Mesendoderm (in vitro differentiated cells): Measurements from ENCODE around the gene HTT-AS.

Experiments used
- DNase-seq: peaks from one replicate; pipeline ENCODE4 v3.0.0; 2013
- H2AK5ac ChIP-seq: 2 replicates; pipeline ENCODE4 v1.6.1; 2013; ENCODE audit warnings: low read length, inconsistent platforms
- H2BK120ac ChIP-seq: 2 replicates; pipeline ENCODE4 v1.6.1; 2013; ENCODE audit warnings: low read depth, mild to moderate bottlenecking, low read length, moderate library complexity, mixed read lengths
- H2BK15ac ChIP-seq: replicated peaks from 2 replicates; pipeline ENCODE4 v1.6.1; 2013; ENCODE audit warnings: low read depth, mild to moderate bottlenecking, moderate library complexity
- H2BK5ac ChIP-seq: 2 replicates; pipeline ENCODE4 v1.6.1; 2013; ENCODE audit warnings: low read length, inconsistent platforms
- H3K18ac ChIP-seq: 2 replicates; pipeline ENCODE4 v1.6.1; 2013; ENCODE audit warnings: mild to moderate bottlenecking, low read length, mixed read lengths
- H3K23ac ChIP-seq: one replicate; pipeline ENCODE4 v1.6.1; 2013; ENCODE audit warnings: low read length
- H3K27ac ChIP-seq: 2 replicates; pipeline ENCODE4 v1.5.1; 2013; ENCODE audit warnings: low read depth, mild to moderate bottlenecking, inconsistent platforms, low read length, moderate library complexity
- H3K27me3 ChIP-seq: 2 replicates; pipeline ENCODE4 v1.6.1; 2013; ENCODE audit warnings: low read length, control low read depth, mild to moderate bottlenecking, inconsistent platforms; ENCODE audit not compliant: insufficient read depth, poor library complexity
- H3K36me3 ChIP-seq: 2 replicates; pipeline ENCODE4 v1.6.1; 2013; ENCODE audit warnings: low read length, inconsistent platforms; ENCODE audit not compliant: control insufficient read depth, insufficient read depth
- H3K4ac ChIP-seq: one replicate; pipeline ENCODE4 v1.6.1; 2013; ENCODE audit warnings: low read depth, mild to moderate bottlenecking, low read length, moderate library complexity
- H3K4me1 ChIP-seq: 2 replicates; pipeline ENCODE4 v1.6.1; 2013; ENCODE audit warnings: low read depth, low read length, inconsistent platforms; ENCODE audit not compliant: control insufficient read depth
- H3K4me2 ChIP-seq: 2 replicates; pipeline ENCODE4 v1.6.1; 2013; ENCODE audit warnings: low read length
- H3K4me3 ChIP-seq: 2 replicates; pipeline ENCODE4 v1.5.1; 2013; ENCODE audit warnings: mild to moderate bottlenecking, low read length
- H3K56ac ChIP-seq: one replicate; pipeline ENCODE4 v1.6.1; 2013; ENCODE audit warnings: low read length
- H3K79me1 ChIP-seq: 2 replicates; pipeline ENCODE4 v1.6.1; 2013; ENCODE audit warnings: low read length, inconsistent platforms
- H3K79me2 ChIP-seq: 2 replicates; pipeline ENCODE4 v1.6.1; 2013; ENCODE audit warnings: mild to moderate bottlenecking, low read length; ENCODE audit not compliant: control insufficient read depth, insufficient read depth
- H3K9ac ChIP-seq: 2 replicates; pipeline ENCODE4 v1.6.1; 2013; ENCODE audit warnings: low read length, inconsistent platforms
- H4K5ac ChIP-seq: one replicate; pipeline ENCODE4 v1.6.1; 2013; ENCODE audit warnings: low read length
- H4K8ac ChIP-seq: one replicate; pipeline ENCODE4 v1.6.1; 2013; ENCODE audit warnings: low read depth, mild to moderate bottlenecking, control low read depth, low read length, moderate library complexity
- WGBS: extraction: QIAGEN DNeasy Blood & Tissue Kit; methylation state at CpG from one replicate; pipeline ENCODE4 v1.1.7; 2013; ENCODE audit warnings: low lambda C conversion rate, missing lambda C conversion rate; ENCODE audit not compliant: insufficient coverage; ENCODE audit errors: extremely low coverage; 5-methylcytosine and 5-hydroxymethylcytosine counted together

The HTT-AS gene

DNA sequence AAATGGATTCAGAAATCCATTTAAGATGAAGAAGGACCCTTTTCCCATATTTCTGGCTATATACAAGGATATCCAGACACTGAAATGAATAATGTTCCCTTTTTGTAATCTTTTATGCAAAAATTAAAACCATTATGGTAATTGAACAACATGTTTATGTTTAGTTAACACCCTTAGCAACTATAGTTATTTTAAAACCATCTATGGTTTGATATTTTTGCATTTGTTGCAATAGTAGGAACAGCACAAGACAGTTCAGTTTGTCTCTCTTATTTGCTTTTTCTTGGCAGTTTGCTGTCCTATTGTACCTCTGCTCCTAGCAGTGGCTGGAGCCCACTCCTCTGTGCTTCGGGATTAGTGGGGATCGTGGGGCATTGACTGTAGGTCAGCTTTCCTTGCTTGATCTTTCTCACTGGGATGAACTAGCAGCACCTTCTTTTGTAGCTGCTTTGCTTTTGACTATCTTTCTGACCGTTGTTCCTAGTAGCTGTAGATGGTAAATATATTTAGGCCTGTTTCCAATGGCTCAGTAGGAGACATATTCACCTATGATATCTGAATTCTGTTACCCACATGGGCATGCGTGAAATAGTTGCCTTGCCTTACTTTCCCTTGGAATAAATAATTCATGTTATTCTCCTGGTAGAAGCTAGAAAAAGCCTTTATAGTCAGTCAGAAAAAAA, 12.9 kb upstream of the HTT-AS start:
- no peaks in the 10 kb centered on the region for H3K27me3 ChIP-seq
- no peak overlapping the region for H3K18ac ChIP-seq
- H4K5ac ChIP-seq: no peak overlapping the region
- no peak overlapping the region for H3K27ac ChIP-seq
- H3K4me2 ChIP-seq: no peak overlapping the region
- H2BK15ac ChIP-seq: no peak overlapping the region
- H3K4me3 ChIP-seq: no peak overlapping the region
- no peak overlapping the region for H4K8ac ChIP-seq
- H2BK5ac ChIP-seq: no peak overlapping the region
- no peak for DNase-seq
- H3K79me1 ChIP-seq: peaks cover 10% of the 10 kb centered on the region
- no peak overlapping the region for H2AK5ac ChIP-seq
- H3K79me2 ChIP-seq: peaks cover 21% of the 10 kb centered on the region
- H3K36me3 ChIP-seq: no peaks in the 10 kb centered on the region
- no CpG with 5 or more reads among the region's 4 CpGs for WGBS
- no peak overlapping the region for H3K4ac ChIP-seq
- no peaks in the 10 kb centered on the region for H3K4me1 ChIP-seq
- H2BK120ac ChIP-seq: no peak overlapping the region
- H3K56ac ChIP-seq: no peak overlapping the region
- H3K23ac ChIP-seq: no peak overlapping the region
- H3K9ac ChIP-seq: no peak overlapping the region

DNA sequence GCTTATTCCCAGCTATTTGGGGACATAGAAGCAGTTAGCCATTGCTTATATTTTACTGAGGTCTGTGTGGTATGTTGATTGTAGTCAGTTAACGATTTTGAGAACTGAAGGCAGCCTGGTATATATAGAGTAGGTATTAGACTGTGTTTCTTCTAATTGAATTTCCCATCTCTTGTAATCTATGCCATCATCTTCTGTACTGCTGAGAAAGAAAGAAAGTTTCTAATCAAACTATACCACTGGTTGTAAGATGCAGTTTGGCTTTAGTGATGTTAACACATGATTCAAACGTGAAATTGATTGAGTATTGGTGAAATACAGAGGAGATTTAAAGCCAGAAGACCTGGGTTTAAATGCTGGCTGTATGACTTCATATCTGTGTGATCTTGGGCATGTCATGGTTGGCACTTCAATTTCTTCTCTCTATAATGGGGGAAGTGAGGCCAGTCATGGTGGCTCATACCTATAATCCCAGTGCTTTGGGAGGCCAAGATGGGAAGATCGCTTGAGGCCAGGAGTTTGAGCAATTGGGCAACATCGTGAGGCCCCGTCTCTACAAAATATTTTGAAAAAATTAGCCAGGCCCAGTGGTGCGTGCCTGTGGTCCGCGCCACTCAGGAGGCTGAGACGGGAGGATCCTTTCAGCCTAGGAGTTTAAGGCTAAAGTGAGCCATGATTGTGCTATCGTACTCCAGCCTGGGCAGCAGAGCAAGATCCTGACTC, 11.8 kb upstream of the HTT-AS start:
- H3K79me1 ChIP-seq: peaks cover 10% of the 10 kb centered on the region
- no peak overlapping the region for H4K5ac ChIP-seq
- H2BK15ac ChIP-seq: no peak overlapping the region
- H2BK120ac ChIP-seq: no peak overlapping the region
- WGBS: no CpG with 5 or more reads among the region's 10 CpGs
- H3K4ac ChIP-seq: no peak overlapping the region
- H3K4me2 ChIP-seq: no peak overlapping the region
- no peak overlapping the region for H3K27ac ChIP-seq
- peaks cover 22% of the 10 kb centered on the region for H3K79me2 ChIP-seq
- H3K27me3 ChIP-seq: no peaks in the 10 kb centered on the region
- no peak overlapping the region for H3K23ac ChIP-seq
- no peaks in the 10 kb centered on the region for H3K36me3 ChIP-seq
- no peak overlapping the region for H2BK5ac ChIP-seq
- no peak for DNase-seq
- H3K9ac ChIP-seq: no peak overlapping the region
- H3K4me3 ChIP-seq: no peak overlapping the region
- H2AK5ac ChIP-seq: no peak overlapping the region
- no peak overlapping the region for H4K8ac ChIP-seq
- no peak overlapping the region for H3K18ac ChIP-seq
- H3K4me1 ChIP-seq: no peaks in the 10 kb centered on the region
- no peak overlapping the region for H3K56ac ChIP-seq

DNA sequence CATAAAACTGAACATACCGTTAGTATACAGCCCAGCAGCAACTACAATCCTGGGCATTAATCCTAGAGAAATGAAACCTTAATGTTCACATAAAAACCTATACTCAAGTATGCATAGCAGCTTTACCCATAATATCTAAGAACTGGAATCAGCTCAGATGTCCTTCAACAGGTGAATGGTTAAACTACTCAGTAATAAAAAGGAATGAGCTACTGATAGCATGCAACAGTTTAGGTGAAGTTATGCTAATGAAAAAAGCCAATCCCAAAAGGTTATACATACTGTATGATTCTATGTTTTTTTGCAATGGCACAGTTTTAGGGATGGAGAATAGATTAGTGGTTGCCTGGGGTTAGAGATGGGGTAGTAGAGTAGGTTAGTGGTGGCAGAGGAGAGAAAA, 9.4 kb upstream of the HTT-AS start:
- no peak overlapping the region for H3K18ac ChIP-seq
- no CpG with 5 or more reads among the region's 1 CpG for WGBS
- H3K4me1 ChIP-seq: no peaks in the 10 kb centered on the region

DNA sequence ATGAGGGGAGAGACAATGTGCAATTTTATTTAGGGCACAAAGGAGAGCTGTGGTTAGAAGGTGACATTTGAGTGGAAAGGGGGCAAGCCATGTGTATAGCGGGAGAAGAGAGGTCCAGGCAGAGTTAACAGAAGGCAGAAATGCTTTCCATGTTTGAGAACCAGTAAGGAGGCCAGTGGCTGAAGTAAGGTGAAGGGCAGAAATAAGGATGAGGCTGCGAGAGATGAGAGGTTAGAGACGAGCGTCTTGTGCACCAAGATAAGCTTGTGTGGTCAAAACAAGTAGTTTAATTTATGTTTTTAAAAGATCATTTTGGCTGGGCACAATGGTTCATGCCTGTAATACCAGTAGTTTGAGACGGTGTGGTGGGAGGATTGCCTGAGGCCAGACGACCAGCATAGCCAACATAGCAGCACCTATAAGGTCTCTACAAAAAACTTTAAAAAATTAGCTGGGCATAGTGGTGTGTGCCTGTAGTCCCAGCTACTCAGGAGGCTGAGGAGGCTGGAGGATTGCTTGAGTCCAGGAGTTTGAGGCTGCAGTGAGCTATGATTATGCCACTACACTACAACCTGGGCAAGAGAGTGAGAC, 8.7 kb upstream of the HTT-AS start:
- no CpG with 5 or more reads among the region's 6 CpGs for WGBS

More for the DNA sequence above, 9.4 kb upstream of the HTT-AS start:
- Histone ChIP-seq H3K27ac (no peak overlapping the region), H3K56ac (no peak overlapping the region), H2AK5ac (no peak overlapping the region), H3K79me1 (peaks cover 17% of the 10 kb centered on the region), H3K79me2 (peaks cover 41% of the 10 kb centered on the region), H2BK120ac (no peak overlapping the region), H4K5ac (no peak overlapping the region), H3K4me2 (no peak overlapping the region), H2BK15ac (no peak overlapping the region), H3K4me3 (no peak overlapping the region), H3K23ac (no peak overlapping the region), H2BK5ac (no peak overlapping the region), H3K9ac (no peak overlapping the region), H3K36me3 (no peaks in the 10 kb centered on the region), H4K8ac (no peak overlapping the region), H3K4ac (no peak overlapping the region), H3K27me3 (no peaks in the 10 kb centered on the region)
- no peak for DNase-seq

DNA sequence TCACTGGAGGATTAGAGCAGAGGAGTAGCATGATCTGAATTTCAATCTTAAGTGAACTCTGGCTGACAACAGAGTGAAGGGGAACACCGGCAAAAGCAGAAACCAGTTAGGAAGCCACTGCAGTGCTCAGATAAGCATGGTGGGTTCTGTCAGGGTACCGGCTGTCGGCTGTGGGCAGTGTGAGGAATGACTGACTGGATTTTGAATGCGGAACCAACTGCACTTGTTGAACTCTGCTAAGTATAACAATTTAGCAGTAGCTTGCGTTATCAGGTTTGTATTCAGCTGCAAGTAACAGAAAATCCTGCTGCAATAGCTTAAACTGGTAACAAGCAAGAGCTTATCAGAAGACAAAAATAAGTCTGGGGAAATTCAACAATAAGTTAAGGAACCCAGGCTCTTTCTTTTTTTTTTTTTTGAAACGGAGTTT, 5.4 kb upstream of the HTT-AS start:
- Histone ChIP-seq H3K36me3 (no peaks in the 10 kb centered on the region), H4K5ac (no peak overlapping the region), H3K4me3 (no peak overlapping the region), H3K79me2 (peaks cover 61% of the 10 kb centered on the region), H2BK15ac (no peak overlapping the region), H4K8ac (no peak overlapping the region), H3K27ac (no peak overlapping the region), H3K27me3 (no peaks in the 10 kb centered on the region), H2AK5ac (no peak overlapping the region), H3K4me2 (no peak overlapping the region), H3K4ac (no peak overlapping the region), H3K18ac (no peak overlapping the region), H3K56ac (no peak overlapping the region), H3K79me1 (peaks cover 20% of the 10 kb centered on the region), H2BK5ac (no peak overlapping the region), H3K4me1 (peaks cover 2% of the 10 kb centered on the region), H3K9ac (no peak overlapping the region), H3K23ac (no peak overlapping the region), H2BK120ac (no peak overlapping the region)
- WGBS: no CpG with 5 or more reads among the region's 6 CpGs
- no peak for DNase-seq

More for the DNA sequence above, 8.7 kb upstream of the HTT-AS start:
- Histone ChIP-seq H3K36me3 (no peaks in the 10 kb centered on the region), H3K79me2 (peaks cover 45% of the 10 kb centered on the region), H3K27ac (no peak overlapping the region), H3K4me1 (no peaks in the 10 kb centered on the region), H2AK5ac (no peak overlapping the region), H3K9ac (no peak overlapping the region), H3K23ac (no peak overlapping the region), H3K18ac (no peak overlapping the region), H3K56ac (no peak overlapping the region), H2BK15ac (no peak overlapping the region), H3K27me3 (no peaks in the 10 kb centered on the region), H3K4ac (no peak overlapping the region), H4K5ac (no peak overlapping the region), H4K8ac (no peak overlapping the region), H3K4me2 (no peak overlapping the region), H2BK5ac (no peak overlapping the region), H2BK120ac (no peak overlapping the region), H3K79me1 (peaks cover 17% of the 10 kb centered on the region), H3K4me3 (no peak overlapping the region)
- DNase-seq: no peak
